Naive thymus-derived CD4-positive, alpha-beta T cell (primary cell): ENCODE data around the gene CDK5RAP2. TPM values are rescaled to one million over a fixed set of nuclear protein-coding genes. Genes with fewer than 3 reads are reported as not detected.

Experiments used
- ATAC-seq: fragments of 150-1000 bp; cut with Tn5 transposase; 2 replicates; pipeline ENCODE4 v1.10.0; 2021; ENCODE audit warnings: mild to moderate bottlenecking, moderate library complexity
- CTCF ChIA-PET: fragments of 350-600 bp; sonication (Branson Sonifier 250); formaldehyde crosslinking; loops from one replicate; lab custom pipeline; 2021; ENCODE audit warnings: antibody characterized with exemption; lab: Charles Lee
- POLR2A ChIA-PET: fragments of 350-600 bp; sonication (Branson Sonifier 250); formaldehyde crosslinking; loops from one replicate; lab custom pipeline; 2021; ENCODE audit warnings: antibody characterized with exemption, inconsistent platforms; lab: Charles Lee
- DNase-seq, 9 donors: peaks; one replicate each; pipeline versions ENCODE4 v3.0.0 to v3.0.0-alpha.2; 2020 to 2022; ENCODE audit warnings: mixed read lengths in 1 of 9
- H3K27ac ChIP-seq: one replicate; pipeline ENCODE4 v1.7.0; 2013; ENCODE audit warnings: mild to moderate bottlenecking, low read depth, low read length, moderate library complexity
- H3K27me3 ChIP-seq, 2 donors: one replicate each; pipeline ENCODE4 v1.7.0; 2013; ENCODE audit warnings: low read length in 2 of 2, mild to moderate bottlenecking in 2 of 2, moderate library complexity in 2 of 2; ENCODE audit not compliant: control insufficient read depth in 2 of 2, insufficient read depth in 2 of 2
- H3K36me3 ChIP-seq, 3 experiments: 1 replicate in 2 of 3; 2 replicates in 1 of 3; pipeline ENCODE4 v1.7.0; 2013; ENCODE audit warnings: low read length in 3 of 3, mild to moderate bottlenecking in 3 of 3, moderate library complexity in 1 of 3; ENCODE audit not compliant: insufficient read depth in 3 of 3, control insufficient read depth in 2 of 3
- H3K4me1 ChIP-seq, 2 donors: one replicate each; pipeline ENCODE4 v1.7.0; 2013; ENCODE audit warnings: low read length in 2 of 2, mild to moderate bottlenecking in 2 of 2, moderate library complexity in 1 of 2; ENCODE audit not compliant: control insufficient read depth in 2 of 2, insufficient read depth in 2 of 2
- H3K4me3 ChIP-seq: 2 replicates; pipeline ENCODE4 v1.7.0; 2013; ENCODE audit warnings: mild to moderate bottlenecking, low read length
- H3K9me3 ChIP-seq, 3 experiments: 1 replicate in 2 of 3; 2 replicates in 1 of 3; pipeline ENCODE4 v1.7.0; 2013; ENCODE audit warnings: low read length in 3 of 3; ENCODE audit not compliant: control insufficient read depth in 2 of 3
- H3K27ac Mint-ChIP-seq, 9 donors: one replicate each; pipeline ENCODE4 v1.8.0; 2020 to 2022; ENCODE audit warnings: mixed read lengths in 9 of 9, mild to moderate bottlenecking in 8 of 9, moderate library complexity in 5 of 9, inconsistent platforms in 2 of 9
- H3K27me3 Mint-ChIP-seq, 5 donors: one replicate each; pipeline ENCODE4 v1.8.0; 2021 to 2022; ENCODE audit warnings: mixed read lengths in 5 of 5, mild to moderate bottlenecking in 1 of 5
- H3K36me3 Mint-ChIP-seq, 5 donors: one replicate each; pipeline ENCODE4 v1.8.0; 2020 to 2022; ENCODE audit warnings: mixed read lengths in 5 of 5, mild to moderate bottlenecking in 3 of 5, inconsistent platforms in 1 of 5
- H3K4me1 Mint-ChIP-seq, 7 donors: one replicate each; pipeline ENCODE4 v1.8.0; 2020 to 2022; ENCODE audit warnings: mixed read lengths in 7 of 7, mild to moderate bottlenecking in 3 of 7, inconsistent platforms in 1 of 7
- H3K4me3 Mint-ChIP-seq, 10 donors: one replicate each; pipeline ENCODE4 v1.8.0; 2020 to 2022; ENCODE audit warnings: mild to moderate bottlenecking in 10 of 10, mixed read lengths in 10 of 10, moderate library complexity in 6 of 10, inconsistent platforms in 2 of 10
- H3K9me3 Mint-ChIP-seq, 11 donors: one replicate each; pipeline ENCODE4 v1.8.0; 2020 to 2022; ENCODE audit warnings: mixed read lengths in 11 of 11, mild to moderate bottlenecking in 4 of 11, inconsistent platforms in 1 of 11, moderate library complexity in 1 of 11
- intact Hi-C, 2 donors: fragments of 100-400 bp; cut with micrococcal nuclease; formaldehyde crosslinking; loops; one replicate each; pipeline ENCODE4 v1.15.1; 2023
- polyA plus RNA-seq, 2 donors: library from polyadenylated mRNA; unstranded; fragments of 300-500 nt; fragmentation: Illumina TruSeq; gene quantifications; one replicate each; pipeline ENCODE4 v1.2.3, GENCODE V29; 2021
- total RNA-seq, 6 experiments: library from RNA in 5 of 6; stranded (reverse) in 5 of 6; gene quantifications; 1 replicate in 5 of 6; 2 replicates in 1 of 6; pipeline ENCODE4 v1.2.3 and lab custom pipeline; 2021 to 2026

The CDK5RAP2 gene
- total and polyA plus RNA-seq, 7 experiments from 2014 or later = 23.7 to 98.1 (median 66.7) TPM

DNA sequence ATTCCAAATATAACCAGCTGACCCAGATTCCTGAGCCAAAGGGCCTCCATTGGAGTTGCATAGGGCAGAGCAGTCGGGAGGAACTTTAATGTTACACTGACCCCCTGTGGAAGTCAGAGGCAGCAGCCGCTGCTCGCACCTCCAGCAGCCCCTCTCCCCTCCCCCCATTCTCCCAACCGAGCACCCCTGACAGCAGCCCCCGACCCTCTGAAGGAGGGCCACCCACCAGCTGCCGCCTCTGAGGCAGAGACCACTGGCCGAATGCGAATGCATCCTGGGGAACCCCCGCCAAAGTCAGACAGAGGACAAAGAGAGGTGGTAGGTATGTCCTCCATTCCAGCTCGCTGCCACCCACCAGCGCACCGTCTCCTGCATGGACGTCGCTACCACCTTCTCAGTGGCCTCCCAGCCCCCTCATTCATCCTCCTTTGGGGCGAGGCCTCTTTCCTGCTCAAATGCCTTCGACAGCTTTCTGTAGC, 231.0 kb downstream of the CDK5RAP2 start:
- H3K9me3 Mint-ChIP-seq = peaks cover 0 to 1% (median 0%) of the 10 kb centered on the region in 11 donors
- DNase-seq (no peak), ATAC-seq (no peak)
- no peaks in the 10 kb centered on the region for H3K4me1 ChIP-seq
- ChIA-PET POLR2A (no interaction called here), CTCF (no interaction called here)
- peaks cover 0 to 8% (median 7%) of the 10 kb centered on the region in 5 donors for H3K27me3 Mint-ChIP-seq
- H3K9me3 ChIP-seq = no peaks in the 10 kb centered on the region
- no peak overlapping the region for H3K4me3 Mint-ChIP-seq
- peaks cover 0 to 8% (median 0%) of the 10 kb centered on the region in 7 donors for H3K4me1 Mint-ChIP-seq
- peak overlapping the region in 1 of 9 donors; percentile 79 for H3K27ac Mint-ChIP-seq
- H3K36me3 Mint-ChIP-seq = peaks cover 0 to 4% (median 0%) of the 10 kb centered on the region in 5 donors
- intact Hi-C loops = loop anchor here in 1 of 2 donors (5.0 kb wide), 1 partner anchor 792 kb away; no protein-coding TSS in a partner anchor
- no peak overlapping the region for H3K27ac ChIP-seq
- no peaks in the 10 kb centered on the region for H3K36me3 ChIP-seq
- no peak overlapping the region for H3K4me3 ChIP-seq
- H3K27me3 ChIP-seq = no peaks in the 10 kb centered on the region

DNA sequence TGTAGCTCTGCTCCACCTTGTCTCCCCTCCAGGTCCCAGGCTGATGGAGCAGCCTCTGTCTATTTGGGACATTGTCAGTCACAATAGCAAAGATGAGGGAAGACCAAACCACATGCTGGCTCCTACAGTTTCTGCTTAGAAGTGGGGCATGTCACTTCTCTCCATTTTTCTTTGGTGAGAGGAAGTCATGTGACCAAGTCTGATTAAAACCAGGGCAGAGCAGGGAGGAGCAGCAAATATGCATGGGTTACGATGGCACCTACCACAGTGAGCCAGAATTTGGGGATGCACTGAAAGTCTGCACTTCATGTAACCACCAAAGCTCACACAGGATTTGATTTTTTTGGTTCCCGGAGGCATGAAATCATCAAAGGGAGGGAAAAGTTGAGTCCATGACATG, 234.6 kb downstream of the CDK5RAP2 start:
- no peaks in the 10 kb centered on the region for H3K27me3 ChIP-seq
- Mint-ChIP-seq H3K9me3 (peaks cover 0 to 1% (median 0%) of the 10 kb centered on the region in 11 donors), H3K36me3 (no peaks in the 10 kb centered on the region), H3K27ac (no peak overlapping the region), H3K27me3 (peaks cover 0 to 18% (median 7%) of the 10 kb centered on the region in 5 donors), H3K4me1 (peaks cover 0 to 8% (median 0%) of the 10 kb centered on the region in 7 donors), H3K4me3 (no peak overlapping the region)
- ChIA-PET POLR2A (no interaction called here), CTCF (no interaction called here)
- no peaks in the 10 kb centered on the region for H3K4me1 ChIP-seq
- no peak overlapping the region for H3K4me3 ChIP-seq
- DNase-seq = no peak
- intact Hi-C loops = loop anchor here in 1 of 2 donors (5.0 kb wide), 1 partner anchor 788 kb away; no protein-coding TSS in a partner anchor
- ATAC-seq = no peak
- no peaks in the 10 kb centered on the region for H3K36me3 ChIP-seq
- no peak overlapping the region for H3K27ac ChIP-seq
- H3K9me3 ChIP-seq = no peaks in the 10 kb centered on the region

DNA sequence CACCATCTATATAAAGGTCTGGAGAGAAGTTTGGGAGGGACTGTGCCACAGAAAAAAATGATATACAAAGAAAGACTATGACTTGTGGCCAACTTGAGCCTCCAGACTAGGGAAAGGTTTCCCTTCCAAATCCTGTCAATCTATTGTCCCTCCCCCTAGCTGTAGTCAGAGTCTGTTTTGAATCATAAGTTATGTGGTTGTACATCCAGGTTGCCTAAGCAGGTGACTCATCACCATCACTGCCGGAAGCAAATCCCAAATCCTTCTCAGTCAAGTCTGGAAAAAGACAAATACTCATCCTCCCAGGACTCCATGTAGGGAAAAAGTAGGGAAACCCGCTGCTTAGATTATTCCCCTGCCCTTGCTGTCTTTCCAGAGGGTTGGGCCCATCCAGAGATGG, 235.7 kb downstream of the CDK5RAP2 start:
- no peak overlapping the region for H3K27ac Mint-ChIP-seq
- Histone ChIP-seq H3K36me3 (no peaks in the 10 kb centered on the region), H3K4me1 (no peaks in the 10 kb centered on the region), H3K27me3 (no peaks in the 10 kb centered on the region), H3K4me3 (no peak overlapping the region), H3K27ac (no peak overlapping the region), H3K9me3 (no peaks in the 10 kb centered on the region)
- CTCF ChIA-PET = no interaction called here
- H3K4me1 Mint-ChIP-seq = peaks cover 0 to 5% (median 0%) of the 10 kb centered on the region in 7 donors
- DNase-seq = no peak
- intact Hi-C loops = no loop called here
- H3K36me3 Mint-ChIP-seq = no peaks in the 10 kb centered on the region
- H3K4me3 Mint-ChIP-seq = no peak overlapping the region
- POLR2A ChIA-PET = no interaction called here
- H3K27me3 Mint-ChIP-seq = peaks cover 0 to 13% (median 6%) of the 10 kb centered on the region in 5 donors
- ATAC-seq = no peak
- H3K9me3 Mint-ChIP-seq = peaks cover 0 to 1% (median 0%) of the 10 kb centered on the region in 11 donors

DNA sequence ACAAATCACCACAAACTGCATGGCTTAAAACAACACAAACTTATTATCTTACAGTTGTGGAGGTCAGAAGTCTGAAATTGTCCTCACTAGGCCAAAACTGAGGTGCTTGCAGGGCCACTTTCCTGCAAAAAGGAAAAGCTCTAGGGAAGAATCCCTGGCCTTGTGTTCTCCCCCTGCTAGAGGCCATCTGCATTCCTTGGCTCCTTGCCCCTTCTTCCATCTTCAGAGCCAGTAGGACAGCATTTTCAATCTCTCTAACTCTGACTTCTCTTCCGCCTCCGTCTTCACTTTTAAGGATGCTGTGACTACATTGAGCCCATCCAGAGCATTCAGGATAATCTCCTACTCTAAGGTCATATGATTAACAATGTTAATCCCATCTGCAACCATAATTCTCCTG, 236.6 kb downstream of the CDK5RAP2 start:
- ATAC-seq (no peak), DNase-seq (no peak)
- H3K4me3 ChIP-seq = no peak overlapping the region
- H3K27me3 ChIP-seq = no peaks in the 10 kb centered on the region
- intact Hi-C loops = no loop called here
- no peak overlapping the region for H3K4me3 Mint-ChIP-seq
- CTCF ChIA-PET = no interaction called here
- peaks cover 0 to 1% (median 0%) of the 10 kb centered on the region in 11 donors for H3K9me3 Mint-ChIP-seq
- H3K36me3 ChIP-seq = no peaks in the 10 kb centered on the region
- POLR2A ChIA-PET = no interaction called here
- no peaks in the 10 kb centered on the region for H3K4me1 ChIP-seq
- H3K27me3 Mint-ChIP-seq = peaks cover 6 to 18% (median 7%) of the 10 kb centered on the region in 5 donors
- H3K27ac Mint-ChIP-seq = no peak overlapping the region
- no peaks in the 10 kb centered on the region for H3K36me3 Mint-ChIP-seq
- H3K4me1 Mint-ChIP-seq = peaks cover 0 to 4% (median 0%) of the 10 kb centered on the region in 7 donors
- no peak overlapping the region for H3K27ac ChIP-seq
- H3K9me3 ChIP-seq = no peaks in the 10 kb centered on the region

Other genes starting within 250 kb of the CDK5RAP2 start
- gene MEGF9, start 134.3 kb upstream of the CDK5RAP2 start, total RNA-seq = 10 to 100 TPM in 4 of 5 experiments, 1 to 10 TPM in 1; 9.5 to 35.4 (median 11.1) TPM
- 1 to 10 TPM; 3.9 to 7.4 TPM for gene MEGF9, start 134.3 kb upstream of the CDK5RAP2 start, polyA plus RNA-seq
- gene FBXW2, start 213.2 kb upstream of the CDK5RAP2 start, total RNA-seq = 10 to 100 TPM; 72.5 to 90.3 (median 77.9) TPM
- 10 to 100 TPM; 31.5 to 37.4 TPM for gene FBXW2, start 213.2 kb upstream of the CDK5RAP2 start, polyA plus RNA-seq